Kidney tubule cell (primary cell): Measurements from ENCODE around the gene PPP6C.
A peak's percentile ranks its signal among the peaks of the same experiment; 100 is the strongest.
"Not testable (repeated sequence)": the region's sequence is repeated elsewhere in the genome, so short reads cannot be mapped to it uniquely, and the experiment has no call there.

Experiments
- DNase-seq: peaks from one replicate; pipeline ENCODE4 v3.0.0-alpha.2; 2018; ENCODE audit warnings: low spot score

Gene PPP6C

DNA sequence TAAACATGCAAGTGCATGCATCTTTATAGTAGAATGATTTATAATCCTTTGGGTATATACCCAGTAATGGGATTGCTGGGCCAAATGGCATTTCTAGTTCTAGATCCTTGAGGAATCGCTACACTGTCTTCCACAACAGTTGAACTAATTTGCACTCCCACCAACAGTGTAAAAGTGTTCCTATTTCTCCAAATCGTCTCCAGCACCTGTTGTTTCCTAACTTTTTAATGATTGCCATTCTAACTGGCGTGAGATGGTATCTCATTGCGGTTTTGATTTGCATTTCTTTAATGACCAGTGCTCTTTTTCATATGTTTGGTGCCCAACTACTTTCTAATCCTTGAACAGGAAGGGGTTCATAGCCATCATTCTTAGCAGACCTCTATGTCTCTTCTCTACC, 7.8 kb downstream of the PPP6C start:
- not testable (repeated sequence) for DNase-seq

- no peak for DNase-seq
Measured at GRCh38 chr9:125180876-125181275, 8.7 kb downstream of the PPP6C start.

GRCh38 chr9:125179776-125180175, 9.8 kb downstream of the PPP6C start:
- DNase-seq: not testable (repeated sequence)

- DNase-seq: no peak
Measured at GRCh38 chr9:125177888-125178287, 11.7 kb downstream of the PPP6C start.

GRCh38 chr9:125176636-125177035, 13.0 kb downstream of the PPP6C start:
- no peak for DNase-seq

DNA sequence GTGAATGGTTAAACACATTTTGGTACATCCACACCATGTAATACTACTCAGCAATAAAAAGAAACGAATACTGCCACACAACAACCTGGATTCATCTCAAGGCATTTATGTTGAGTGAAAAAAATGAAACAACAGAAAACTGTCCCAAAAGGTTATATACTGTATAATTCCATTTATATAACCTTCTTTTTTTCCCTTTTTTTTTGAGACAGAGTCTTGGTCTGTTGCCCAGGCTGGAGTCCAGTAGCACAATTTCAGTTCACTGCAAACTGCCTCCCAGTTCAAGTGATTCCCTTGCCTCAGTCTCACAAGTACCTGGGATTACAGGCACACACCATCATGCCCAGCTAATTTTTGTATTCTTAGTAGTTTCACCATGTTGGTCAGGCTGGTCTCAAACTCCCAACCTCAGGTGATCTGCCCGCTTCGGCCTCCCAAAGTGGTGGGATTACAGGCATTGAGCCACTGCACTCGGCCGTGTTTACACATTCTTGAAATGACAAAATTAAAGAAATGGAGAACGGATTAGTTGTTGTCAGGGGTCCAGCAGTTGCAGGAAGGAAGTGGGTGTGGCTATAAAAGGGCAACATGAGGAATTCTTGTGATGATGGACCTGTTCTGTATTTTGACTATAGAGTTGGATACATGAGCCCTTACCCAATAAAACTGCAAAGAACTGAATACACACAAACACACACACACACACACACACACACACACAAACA, 17.4 kb downstream of the PPP6C start:
- no peak for DNase-seq

- DNase-seq: no peak
Measured at GRCh38 chr9:125169895-125170294, 19.7 kb downstream of the PPP6C start.

GRCh38 chr9:125166762-125167161, 22.8 kb downstream of the PPP6C start:
- DNase-seq: no peak

- DNase-seq: peak; percentile 27
Measured at GRCh38 chr9:125162891-125163290, 26.7 kb downstream of the PPP6C start.

- no peak for DNase-seq
Measured at GRCh38 chr9:125161284-125161918, 28.2 kb downstream of the PPP6C start.

DNA sequence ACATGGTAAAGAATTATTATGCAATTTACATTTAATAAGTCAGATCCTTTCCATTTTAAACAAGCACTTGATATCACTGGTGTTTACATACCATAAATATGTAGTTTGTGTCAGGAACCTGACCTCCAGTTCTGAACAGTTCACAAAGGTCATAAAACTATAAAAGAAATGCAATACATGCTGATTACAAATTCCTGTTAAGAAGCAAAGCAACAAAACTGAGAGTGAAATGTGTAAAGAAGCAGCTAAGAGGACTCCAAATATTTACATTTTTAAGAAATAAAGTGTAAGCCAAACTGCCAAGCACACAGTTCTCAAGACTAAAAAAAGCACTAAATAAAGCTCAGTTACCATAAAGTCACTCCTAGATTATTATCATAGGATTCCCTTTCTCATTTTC, 28.9 kb downstream of the PPP6C start:
- no peak for DNase-seq

- DNase-seq: no peak
Measured at GRCh38 chr9:125156551-125156950, 33.1 kb downstream of the PPP6C start.

DNA sequence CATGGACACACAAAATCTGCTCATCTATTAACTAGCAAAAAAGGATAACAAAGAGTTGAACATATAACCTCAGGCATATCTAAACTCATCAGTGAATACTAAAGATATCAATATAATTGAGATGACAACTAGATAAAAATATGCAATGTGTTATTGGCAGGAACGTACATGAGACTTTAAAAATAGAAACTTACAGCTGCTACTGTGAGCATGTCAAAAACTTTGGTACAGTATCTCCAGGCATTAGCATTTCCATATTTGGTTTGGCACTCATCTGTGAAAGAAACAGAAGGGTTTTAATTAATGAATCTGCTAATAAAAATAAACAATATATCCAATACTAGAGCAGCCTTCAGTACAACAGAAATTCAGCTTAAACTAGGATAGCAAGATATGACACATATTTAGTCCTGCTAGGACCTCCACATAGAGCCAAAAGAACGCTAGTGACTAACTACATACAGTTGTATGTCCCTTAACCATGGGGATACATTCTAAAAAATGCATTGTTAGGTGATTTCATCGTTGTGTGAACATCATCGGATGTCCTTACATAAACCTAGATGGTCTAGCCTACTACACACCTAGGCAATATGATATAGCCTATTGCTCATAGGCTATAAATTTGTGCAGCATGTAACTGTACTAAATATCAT, 35.8 kb downstream of the PPP6C start:
- DNase-seq: no peak

DNA sequence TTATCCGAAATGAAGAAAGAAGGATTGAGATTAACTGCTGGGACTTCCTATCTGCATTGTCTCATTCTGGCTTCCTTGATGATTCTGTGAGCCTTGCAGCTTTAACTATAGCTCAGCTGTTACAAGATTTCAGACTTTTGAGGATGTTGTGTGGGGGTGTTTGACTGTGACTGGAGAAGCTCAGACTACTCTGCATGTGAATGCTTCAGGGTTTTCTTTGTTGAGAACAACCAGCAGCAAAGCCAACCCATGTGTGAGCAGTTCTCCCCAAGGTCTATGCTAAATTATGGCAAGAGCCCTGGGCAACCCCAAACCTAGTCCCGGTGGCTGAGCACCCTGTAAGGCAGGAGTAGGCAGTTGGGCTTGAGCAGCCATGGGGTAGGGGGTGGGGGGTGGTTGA, 37.9 kb downstream of the PPP6C start:
- no peak for DNase-seq

DNA sequence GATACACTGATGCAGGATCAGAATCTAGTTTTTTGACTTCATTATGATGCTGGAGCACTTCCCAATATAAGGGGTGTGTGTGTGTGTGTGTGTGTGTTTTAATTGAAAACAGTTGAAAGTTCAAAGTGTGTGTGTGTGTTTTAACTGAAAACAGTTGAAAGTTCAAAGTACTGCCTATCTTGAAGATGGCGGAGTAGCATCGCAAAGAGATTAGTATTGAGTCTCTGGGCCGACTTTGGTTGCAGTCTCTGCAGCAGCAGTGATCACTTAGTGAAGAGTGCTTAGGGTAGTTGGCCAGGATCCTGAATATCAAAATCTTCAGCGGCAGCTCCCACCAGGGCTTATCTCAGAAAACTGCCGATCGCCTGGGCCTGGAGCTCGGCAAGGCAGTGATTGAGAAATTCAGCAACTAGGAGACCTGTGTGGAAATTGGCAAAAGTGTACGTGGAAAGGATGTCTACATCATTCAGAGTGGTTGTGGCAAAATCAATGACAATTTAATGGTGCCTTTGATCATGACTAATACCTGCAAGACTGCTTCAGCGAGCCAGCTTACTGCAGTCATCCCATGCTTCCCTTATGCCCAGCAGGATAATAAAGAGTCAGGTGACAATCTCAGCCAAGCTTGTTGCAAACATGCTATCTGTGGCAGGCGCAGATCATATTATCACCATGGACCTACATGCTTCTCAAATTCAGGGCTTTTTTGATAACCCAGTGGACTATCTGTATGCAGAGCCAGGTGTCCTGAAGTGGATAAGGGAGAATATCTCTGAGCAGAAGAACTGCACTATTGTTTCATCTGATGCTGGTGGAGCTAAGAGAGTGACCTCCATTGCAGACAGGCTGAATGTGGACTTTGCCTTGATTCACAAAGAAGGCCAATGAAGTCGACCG, 39.0 kb downstream of the PPP6C start:
- no peak for DNase-seq

- DNase-seq: no peak
Measured at GRCh38 chr9:125147401-125147951, 42.1 kb downstream of the PPP6C start.

DNA sequence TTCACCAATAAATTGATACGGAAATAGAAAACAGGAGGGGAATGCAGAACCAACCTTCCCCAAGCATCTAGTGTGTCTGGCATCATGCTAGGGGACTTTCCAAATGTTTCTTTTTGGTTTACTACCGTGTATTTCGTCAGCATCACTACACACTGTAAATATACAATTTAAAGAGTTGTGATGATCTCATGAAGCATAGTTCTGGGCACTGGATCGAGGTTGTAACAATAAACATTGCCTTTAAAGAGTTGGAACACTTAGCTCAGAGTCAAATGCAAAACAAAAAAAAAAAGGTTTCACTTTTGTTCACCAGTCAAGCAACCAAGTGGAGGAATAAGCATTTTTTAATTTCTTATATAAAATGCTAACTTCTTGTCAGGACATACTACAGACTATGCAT, 43.4 kb downstream of the PPP6C start:
- no peak for DNase-seq

GRCh38 chr9:125145425-125145824, 44.2 kb downstream of the PPP6C start:
- DNase-seq: no peak

GRCh38 chr9:125143377-125144090, 46.1 kb downstream of the PPP6C start, which contains the start of gene SCAI:
Gene SCAI (minus strand): TSS chr9:125143528. CDS start chr9:125143437, 91 bp downstream.
- DNase-seq: peak; percentile 99

DNA sequence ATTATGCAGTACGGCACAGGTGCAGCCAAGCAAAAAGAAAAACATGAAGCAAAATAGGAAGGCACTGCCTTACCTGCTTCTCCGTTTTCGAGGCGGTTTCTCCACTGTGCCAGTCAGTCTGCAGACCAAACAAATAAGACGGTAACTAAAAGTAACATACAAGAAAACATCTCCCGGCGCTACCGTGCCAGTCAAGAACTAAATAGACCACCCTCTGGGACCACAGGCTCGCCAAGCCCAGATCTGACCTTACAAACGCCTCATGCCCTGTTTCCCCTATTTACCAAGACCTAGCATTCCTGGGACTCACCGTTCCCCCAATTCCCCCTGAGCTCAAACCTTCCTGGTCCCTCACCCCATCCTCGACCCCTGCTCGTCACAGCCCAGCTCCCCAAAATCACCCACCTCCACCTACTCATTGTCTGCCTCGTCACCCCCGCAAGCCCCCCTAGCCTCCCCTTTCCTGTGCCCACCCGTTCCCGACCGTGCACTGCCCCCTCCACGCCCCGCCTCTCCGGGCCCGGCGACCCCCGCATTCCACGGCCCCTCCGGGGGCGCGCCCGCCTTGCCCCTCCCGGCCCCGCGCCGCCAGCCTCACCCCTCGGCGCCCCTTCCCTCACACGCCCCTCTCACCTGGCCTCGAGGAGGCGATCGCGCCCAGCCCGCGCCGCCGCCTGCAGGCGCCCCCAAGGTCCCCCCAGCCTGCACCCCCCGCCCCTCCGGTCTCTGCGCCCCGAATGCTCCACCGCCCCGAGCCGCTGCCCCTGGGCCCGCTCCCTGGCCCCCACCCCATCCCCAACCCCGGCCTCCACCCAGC, 46.8 kb downstream of the PPP6C start:
- no peak for DNase-seq
